Activated CD4-positive, alpha-beta T cell treated with anti-CD3 and anti-CD28 coated beads, Interleukin-2, amount 50 U/mL, for 4 hours (primary cell): ENCODE results near the gene ING5.

Source experiments
- DNase-seq, 2 experiments: peaks; one replicate each; pipeline ENCODE4 v3.0.0-alpha.2; 2020

ING5 gene

GRCh38 chr2:241763551-241764274 lies 61.9 kb downstream of the ING5 start:
- DNase-seq: no peak

- no peak for DNase-seq
Observed at GRCh38 chr2:241764275-241765241, 62.7 kb downstream of the ING5 start.

GRCh38 chr2:241767464-241768250 lies 65.8 kb downstream of the ING5 start:
- no peak for DNase-seq

- no peak for DNase-seq
Observed at GRCh38 chr2:241768251-241768711, 66.4 kb downstream of the ING5 start.

GRCh38 chr2:241768850-241769249 lies 67.0 kb downstream of the ING5 start:
- DNase-seq: no peak

GRCh38 chr2:241769819-241770184 lies 68.0 kb downstream of the ING5 start:
- no peak for DNase-seq

GRCh38 chr2:241770185-241770935 lies 68.5 kb downstream of the ING5 start:
- DNase-seq: no peak

- DNase-seq: no peak
Observed at GRCh38 chr2:241770936-241771285, 69.1 kb downstream of the ING5 start.

GRCh38 chr2:241771286-241772062 lies 69.6 kb downstream of the ING5 start:
- DNase-seq: no peak

GRCh38 chr2:241772063-241772499 lies 70.2 kb downstream of the ING5 start:
- no peak for DNase-seq

GRCh38 chr2:241773511-241774418 lies 71.9 kb downstream of the ING5 start:
- DNase-seq: no peak

- DNase-seq: no peak
Observed at GRCh38 chr2:241774419-241775222, 72.8 kb downstream of the ING5 start.

- no peak for DNase-seq
Observed at GRCh38 chr2:241775223-241776177, 73.7 kb downstream of the ING5 start.

GRCh38 chr2:241776336-241777169 lies 74.7 kb downstream of the ING5 start, which contains the start of gene GAL3ST2:
Gene GAL3ST2 (plus strand): TSS chr2:241776822. CDS start chr2:241776956, 134 bp downstream.
- DNase-seq: no peak

- no peak for DNase-seq
Observed at GRCh38 chr2:241777170-241777685, 75.4 kb downstream of the ING5 start.

- no peak for DNase-seq
Observed at GRCh38 chr2:241777686-241778627, 76.1 kb downstream of the ING5 start.
